OCI-LY3 (cell line): Measurements from ENCODE around the gene CD302.
"Not testable (repeated sequence)": the region's sequence is repeated elsewhere in the genome, so short reads cannot be mapped to it uniquely, and the experiment has no call there.

Experiments
- H2AFZ ChIP-seq: fragments of 200-600, 300-600 bp; shearing (Covaris generic); 2 replicates; pipeline ENCODE4 v1.6.0; 2014; ENCODE audit warnings: antibody characterized with exemption, low read depth, low read length
- H3K27ac ChIP-seq: fragments of 200-600, 300-600 bp; sonication (generic); 2 replicates; pipeline ENCODE4 v1.5.1; 2014; ENCODE audit warnings: mild to moderate bottlenecking, low read length, moderate library complexity, mixed read lengths
- H3K27me3 ChIP-seq: fragments of 200-600, 300-600 bp; sonication (generic); 2 replicates; pipeline ENCODE4 v1.6.1; 2014; ENCODE audit warnings: low read depth, low read length, mixed read lengths
- H3K36me3 ChIP-seq: fragments of 200-600, 300-600 bp; sonication (generic); replicated peaks from 2 replicates; pipeline ENCODE3; 2014; ENCODE audit warnings: low read depth, low read length, mixed read lengths
- H3K4me1 ChIP-seq: fragments of 300-600, 200-600 bp; sonication (generic); 2 replicates; pipeline ENCODE4 v1.6.1; 2014; ENCODE audit warnings: low read length, mixed read lengths
- H3K4me2 ChIP-seq: fragments of 200-600, 300-600 bp; sonication (generic); 2 replicates; pipeline ENCODE4 v1.6.1; 2014; ENCODE audit warnings: low read length, mixed read lengths
- H3K4me3 ChIP-seq: fragments of 300-600, 200-600 bp; sonication (generic); 2 replicates; pipeline ENCODE4 v1.5.1; 2014; ENCODE audit warnings: antibody characterized with exemption, mild to moderate bottlenecking, low read length, moderate library complexity
- H3K79me2 ChIP-seq: fragments of 300-600, 200-600 bp; shearing (Covaris generic); 2 replicates; pipeline ENCODE4 v1.6.1; 2014; ENCODE audit warnings: mild to moderate bottlenecking, low read length, mixed read lengths
- H3K9ac ChIP-seq: fragments of 300-600, 200-600 bp; shearing (Covaris generic); 2 replicates; pipeline ENCODE4 v1.6.0; 2014; ENCODE audit warnings: mild to moderate bottlenecking, low read length, moderate library complexity
- H3K9me3 ChIP-seq: fragments of 200-600, 300-600 bp; shearing (Covaris generic); 2 replicates; pipeline ENCODE4 v1.6.1; 2014; ENCODE audit warnings: low read length, mixed read lengths; ENCODE audit not compliant: insufficient read depth
- H4K20me1 ChIP-seq: fragments of 200-600, 300-600 bp; sonication (generic); 2 replicates; pipeline ENCODE4 v1.6.1; 2016; ENCODE audit warnings: low read length, mixed read lengths; ENCODE audit not compliant: insufficient read depth
- CTCF ChIP-seq: fragments of 200-600, 300-600 bp; sonication (generic); IDR thresholded peaks from 2 replicates; pipeline ENCODE4 v1.5.1; 2014; ENCODE audit warnings: antibody characterized with exemption, low read length, low read depth
- EZH2phosphoT487 ChIP-seq: fragments of 200-600 bp; shearing (Covaris generic); IDR thresholded peaks from 2 replicates; pipeline ENCODE4 v1.6.1; 2018; ENCODE audit warnings: antibody characterized with exemption, mixed run types, low read depth

CD302 gene

GRCh38 chr2:159735648-159736047 is 62.4 kb downstream of the CD302 start:
- Histone ChIP-seq H3K4me1 (no peaks in the 10 kb centered on the region), H3K36me3 (peaks cover 62% of the 10 kb centered on the region), H3K79me2 (peaks cover 90% of the 10 kb centered on the region), H3K27ac (no peak overlapping the region), H3K4me2 (no peak overlapping the region), H2AFZ (no peak overlapping the region), H3K9me3 (no peaks in the 10 kb centered on the region), H3K27me3 (no peaks in the 10 kb centered on the region), H4K20me1 (peaks cover 58% of the 10 kb centered on the region), H3K9ac (no peak overlapping the region), H3K4me3 (no peak overlapping the region)
- TF ChIP-seq EZH2phosphoT487: no peak
- no peak for TF ChIP-seq CTCF

DNA sequence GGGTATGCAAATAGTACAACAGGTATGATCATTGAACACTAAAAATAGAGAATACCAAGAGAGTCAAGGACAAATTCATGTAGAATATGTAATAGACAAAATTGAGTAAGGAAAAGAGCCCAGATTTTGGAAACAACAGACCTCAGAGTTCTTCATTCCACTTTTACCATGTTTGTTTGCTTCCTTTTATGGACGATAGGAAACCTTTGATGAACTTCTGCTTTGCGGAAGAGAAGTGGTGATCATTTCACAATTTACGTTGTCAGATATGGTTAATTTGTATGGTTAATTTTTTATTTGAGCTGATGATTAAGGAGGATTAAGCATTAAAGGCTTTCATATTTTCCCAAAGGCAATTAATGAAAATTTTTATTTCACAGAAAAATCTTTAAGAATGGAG is 69.4 kb downstream of the CD302 start:
- Histone ChIP-seq H3K4me2 (no peak overlapping the region), H2AFZ (no peak overlapping the region), H3K79me2 (peaks cover 90% of the 10 kb centered on the region), H3K4me1 (no peaks in the 10 kb centered on the region), H3K9me3 (peaks cover 4% of the 10 kb centered on the region; the same call in 1 of the 2 replicates), H4K20me1 (peaks cover 73% of the 10 kb centered on the region), H3K27me3 (no peaks in the 10 kb centered on the region), H3K9ac (no peak overlapping the region), H3K4me3 (no peak overlapping the region), H3K27ac (no peak overlapping the region), H3K36me3 (peaks cover 33% of the 10 kb centered on the region)
- TF ChIP-seq CTCF: no peak
- no peak for TF ChIP-seq EZH2phosphoT487

- no peak overlapping the region for H3K4me2 ChIP-seq
- H3K27ac ChIP-seq: no peak overlapping the region
- H3K9ac ChIP-seq: no peak overlapping the region
- no peaks in the 10 kb centered on the region for H3K27me3 ChIP-seq
- peaks cover 4% of the 10 kb centered on the region; the same call in 1 of the 2 replicates for H3K9me3 ChIP-seq
- no peak for TF ChIP-seq EZH2phosphoT487
- no peak for TF ChIP-seq CTCF
- peaks cover 94% of the 10 kb centered on the region for H4K20me1 ChIP-seq
- H3K79me2 ChIP-seq: peaks cover 100% of the 10 kb centered on the region
- peaks cover 47% of the 10 kb centered on the region for H3K36me3 ChIP-seq
- no peak overlapping the region for H3K4me3 ChIP-seq
- H3K4me1 ChIP-seq: no peaks in the 10 kb centered on the region
- no peak overlapping the region for H2AFZ ChIP-seq
These were observed 72.3 kb downstream of the CD302 start for GRCh38 chr2:159725713-159726112.

- not testable (repeated sequence) for H2AFZ ChIP-seq, H3K9ac ChIP-seq, H3K27ac ChIP-seq, H3K27me3 ChIP-seq, H3K4me1 ChIP-seq, H3K4me3 ChIP-seq, H3K9me3 ChIP-seq, H3K4me2 ChIP-seq
- Histone ChIP-seq H4K20me1 (peaks cover 99% of the 10 kb centered on the region), H3K79me2 (peaks cover 100% of the 10 kb centered on the region), H3K36me3 (peaks cover 53% of the 10 kb centered on the region)
These were observed 73.0 kb downstream of the CD302 start for GRCh38 chr2:159724795-159725572.
